ENCODE measurements around the gene MLANA.
"Not testable (repeated sequence)": the region's sequence is repeated elsewhere in the genome, so short reads cannot be mapped to it uniquely, and the experiment has no call there.

Gene MLANA

DNA sequence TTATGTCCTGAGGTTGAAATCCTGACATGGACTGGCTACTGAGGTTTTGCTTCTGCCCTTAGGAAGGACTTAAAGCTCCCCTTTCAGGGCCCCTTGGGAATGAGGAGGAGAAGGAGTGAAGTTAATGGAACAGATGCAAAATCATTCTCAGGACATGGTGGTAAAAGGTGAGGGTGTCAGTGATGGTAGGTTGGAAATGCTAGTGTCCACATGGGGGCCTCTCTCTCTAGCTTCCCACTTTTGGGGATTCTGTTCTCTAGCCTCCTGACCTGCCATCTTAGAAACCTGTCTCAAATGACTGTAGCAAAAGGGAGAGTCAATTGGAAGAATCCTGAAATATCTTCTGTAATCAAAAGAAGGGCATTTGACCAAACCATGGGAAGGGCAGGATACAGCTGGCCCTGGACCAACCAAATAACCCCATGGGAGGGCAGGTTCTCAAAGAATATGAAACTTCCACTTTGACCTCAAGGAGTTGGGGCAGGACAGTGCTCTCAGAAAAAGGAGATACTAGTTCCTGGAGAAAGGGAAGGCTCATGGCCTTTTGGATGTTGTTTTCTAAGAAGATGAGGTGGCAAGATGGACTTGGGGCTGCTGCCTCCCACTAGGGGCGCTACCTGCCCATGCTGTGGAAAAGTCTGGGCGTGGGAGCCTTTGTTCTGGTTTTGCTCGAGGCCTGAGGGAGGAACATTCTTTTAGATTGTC, 21.2 kb upstream of the MLANA start:
- no peak for DNase-seq (ENCODE audit: low read depth in 2 of 2)

GRCh38 chr9:5870020-5870339, 20.7 kb upstream of the MLANA start:
- DNase-seq (ENCODE audit: low read depth in 2 of 2) = no peak

DNA sequence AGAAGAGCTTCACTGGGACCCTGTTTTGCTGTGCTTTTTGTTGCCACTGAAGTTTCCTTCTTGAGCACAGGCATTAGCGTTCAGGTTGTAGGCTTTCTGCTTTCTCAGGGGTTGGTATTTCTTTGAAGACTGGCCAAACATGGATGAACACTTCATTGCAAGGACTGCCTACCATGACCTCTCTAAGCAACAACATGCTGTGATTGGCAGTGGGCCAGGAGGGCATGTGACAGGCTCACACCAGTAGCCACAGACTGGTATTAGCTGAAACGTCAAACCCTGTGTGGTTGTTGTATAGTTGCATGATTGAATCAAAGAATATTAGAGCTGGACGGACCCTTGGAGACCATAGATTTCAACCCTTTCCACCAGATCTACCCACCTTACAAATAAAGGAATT, 20.0 kb upstream of the MLANA start:
- DNase-seq (ENCODE audit: low read depth in 2 of 2) = no peak

DNA sequence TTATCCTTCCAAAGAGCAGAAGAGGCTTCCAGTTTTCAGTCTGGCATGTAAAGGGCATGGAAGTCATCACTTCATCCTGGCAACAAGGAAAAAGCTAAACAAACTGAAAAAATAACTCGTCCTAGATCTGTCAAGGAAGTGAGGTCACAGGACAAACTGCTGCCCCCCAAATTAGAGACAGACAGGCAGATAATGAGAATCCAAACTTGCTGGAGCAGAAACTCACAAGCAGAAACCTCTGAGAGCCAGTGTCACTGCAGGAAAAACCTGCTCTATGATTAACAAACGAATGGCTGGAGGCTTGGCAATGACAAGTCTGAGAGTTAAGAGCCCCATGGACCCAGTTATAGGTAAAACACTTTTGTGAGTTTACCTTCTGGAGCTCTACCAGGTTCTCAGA, 18.9 kb upstream of the MLANA start:
- no peak for DNase-seq (ENCODE audit: low read depth in 2 of 2)

- no peak for DNase-seq (ENCODE audit: low read depth in 2 of 2)
These were observed 18.2 kb upstream of the MLANA start for GRCh38 chr9:5872511-5872910.

- no peak for DNase-seq (ENCODE audit: low read depth in 2 of 2)
These were observed 17.2 kb upstream of the MLANA start for GRCh38 chr9:5873439-5873838.

GRCh38 chr9:5874048-5874447, 16.6 kb upstream of the MLANA start:
- no peak for DNase-seq (ENCODE audit: low read depth in 2 of 2)

GRCh38 chr9:5876026-5876425, 14.7 kb upstream of the MLANA start:
- DNase-seq (ENCODE audit: low read depth in 2 of 2) = no peak

GRCh38 chr9:5876711-5877110, 14.0 kb upstream of the MLANA start:
- no peak for DNase-seq (ENCODE audit: low read depth in 2 of 2)

- DNase-seq (ENCODE audit: low read depth in 2 of 2) = no peak
These were observed 11.1 kb upstream of the MLANA start for GRCh38 chr9:5879419-5880181.

GRCh38 chr9:5882244-5883012, 8.3 kb upstream of the MLANA start:
- DNase-seq (ENCODE audit: low read depth in 2 of 2) = not testable (repeated sequence)

DNA sequence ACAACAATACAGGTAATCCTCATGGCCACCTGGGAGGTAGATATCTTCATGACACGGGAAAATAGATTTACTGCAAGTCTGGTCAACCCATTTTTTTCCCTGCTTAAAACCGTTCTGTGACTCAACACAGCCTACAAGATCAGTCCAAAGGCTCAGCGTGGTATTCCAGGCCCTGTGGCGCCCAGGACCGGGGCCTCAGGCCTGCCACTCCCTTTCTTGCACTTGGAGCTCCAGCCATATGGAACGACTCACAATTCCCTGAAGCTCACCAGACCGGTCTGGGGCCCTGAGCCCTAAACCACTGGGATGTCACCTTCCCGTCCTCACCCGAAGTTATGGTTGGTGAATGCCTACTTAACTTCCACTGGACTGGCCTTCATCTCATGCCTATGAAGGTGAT, 6.5 kb upstream of the MLANA start:
- DNase-seq (ENCODE audit: low read depth in 2 of 2) = no peak

GRCh38 chr9:5886114-5886939, 4.4 kb upstream of the MLANA start:
- peak; percentile 54 to 72 for DNase-seq (ENCODE audit: low read depth in 2 of 2)

GRCh38 chr9:5892456-5893133, 1.9 kb downstream of the MLANA start:
- DNase-seq (ENCODE audit: low read depth in 2 of 2) = no peak

DNA sequence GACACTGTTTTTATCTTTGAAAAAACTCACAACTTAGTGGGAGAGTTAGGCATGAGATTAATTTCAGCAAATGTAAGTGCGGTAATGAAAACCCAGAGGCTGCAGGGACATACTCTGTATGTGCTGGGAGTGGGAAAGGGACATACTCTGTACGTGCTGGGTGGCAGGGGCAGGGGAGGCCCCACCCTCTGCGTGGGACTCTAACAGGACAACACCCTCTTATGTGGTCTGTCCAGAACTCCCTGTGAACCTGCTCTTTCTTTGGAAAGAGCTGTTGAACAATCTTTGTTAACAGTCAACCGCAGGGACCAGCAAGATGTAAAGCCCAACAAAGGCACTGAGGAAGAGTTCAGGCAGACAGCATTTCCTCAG, 2.4 kb downstream of the MLANA start:
- DNase-seq (ENCODE audit: low read depth in 2 of 2) = no peak

DNA sequence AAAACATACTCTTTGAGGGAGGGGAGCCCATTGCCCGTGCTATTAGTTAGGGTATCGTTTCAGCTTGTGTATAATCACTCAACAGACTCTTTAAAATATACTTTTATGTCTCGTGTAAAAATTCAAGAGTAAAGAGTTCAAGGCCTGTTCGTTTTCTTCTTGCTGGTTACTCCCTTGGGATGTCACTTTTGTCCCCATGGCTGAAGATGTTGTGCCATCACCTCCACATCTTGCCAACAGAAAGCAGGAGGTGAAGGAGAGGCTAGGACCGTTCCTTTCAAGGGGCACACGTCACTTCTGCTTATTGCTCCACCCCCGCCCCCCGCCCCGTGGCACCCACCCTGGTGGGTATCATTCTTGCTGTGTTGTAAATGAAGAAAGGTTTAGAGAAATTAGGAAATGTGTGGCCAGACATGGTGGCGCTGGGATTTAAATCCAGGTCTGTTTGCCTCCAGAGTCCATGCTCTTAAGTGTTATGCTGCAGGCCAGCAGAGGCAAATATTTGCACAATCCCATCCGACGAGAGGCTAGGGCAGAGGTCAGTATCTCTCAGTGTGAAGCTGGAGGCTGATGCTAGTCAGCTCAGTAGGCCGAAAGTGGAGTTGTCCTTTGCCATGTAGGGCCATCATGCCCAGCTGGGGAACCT, 3.0 kb downstream of the MLANA start:
- no peak for DNase-seq (ENCODE audit: low read depth in 2 of 2)

- DNase-seq (ENCODE audit: low read depth in 2 of 2) = no peak
These were observed 3.7 kb downstream of the MLANA start for GRCh38 chr9:5894237-5894959.

DNA sequence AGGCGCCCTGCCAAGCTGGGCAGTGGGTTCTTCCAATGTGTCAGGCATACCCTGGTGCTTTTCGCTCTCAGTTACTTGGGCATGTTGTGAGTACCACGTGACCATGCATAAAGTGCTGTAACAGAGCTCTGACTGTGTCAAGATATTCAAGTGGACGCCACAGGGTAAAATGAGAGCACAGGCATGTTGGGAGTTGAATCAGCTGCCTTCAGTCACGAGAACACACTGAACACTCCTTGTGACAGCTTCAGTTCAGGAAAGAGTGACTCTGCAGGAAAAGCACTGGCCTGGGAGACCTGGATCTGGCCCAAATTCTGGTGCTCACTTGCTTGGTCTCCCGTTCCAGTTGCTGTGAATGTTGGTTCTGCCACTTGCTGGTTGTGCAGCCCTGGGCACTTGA, 5.1 kb downstream of the MLANA start:
- no peak for DNase-seq (ENCODE audit: low read depth in 2 of 2)

DNA sequence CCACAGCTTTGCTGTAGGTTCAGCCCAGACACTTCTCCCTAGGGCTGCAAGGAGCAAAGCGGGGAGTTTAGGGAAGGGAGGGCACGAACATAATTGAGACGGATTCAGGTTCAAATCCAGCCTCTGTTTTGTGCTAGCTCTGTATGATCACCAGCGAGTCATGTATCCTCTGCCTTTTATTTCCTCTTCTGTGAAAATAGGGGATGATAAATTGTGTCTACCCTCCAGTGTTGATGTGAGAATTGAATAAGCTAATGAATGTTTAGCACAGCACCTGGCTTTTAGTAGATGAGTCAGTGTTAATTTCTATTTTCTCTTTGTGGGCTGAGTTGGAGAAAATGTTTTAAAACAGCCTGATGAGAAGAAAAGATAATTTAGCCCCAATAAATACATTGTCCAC, 6.2 kb downstream of the MLANA start:
- DNase-seq (ENCODE audit: low read depth in 2 of 2) = no peak

GRCh38 chr9:5897851-5898250, 7.2 kb downstream of the MLANA start:
- no peak for DNase-seq (ENCODE audit: low read depth in 2 of 2)

Data from stimulated activated CD8-positive, alpha-beta memory T cell treated with anti-CD3 and anti-CD28 coated beads, Interleukin-7, amount 100 ng/mL, for 1 hour (primary cell).